Pulmonary artery endothelial cell (primary cell): ENCODE results near the gene TRPM2. TPM values are rescaled to one million over a fixed set of nuclear protein-coding genes. Genes with fewer than 3 reads are reported as not detected.

Experiments used
- DNase-seq: peaks from one replicate; pipeline ENCODE4 v3.0.0-alpha.2; 2011; ENCODE audit warnings: low read depth, low spot score
- total RNA-seq: library from RNA; depleted of rRNA; stranded (reverse); fragments of >200 nt; gene quantifications from 2 replicates; pipeline ENCODE4 v1.2.3, GENCODE V29; 2014

The TRPM2 gene
- total RNA-seq, 1 donor from 2014 or later, result not detected

GRCh38 chr21:44442266-44443125 is 89.1 kb downstream of the TRPM2 start:
- no peak for DNase-seq

- DNase-seq, result no peak
Observed at GRCh38 chr21:44443291-44443890, 90.0 kb downstream of the TRPM2 start.

- no peak for DNase-seq
Observed at GRCh38 chr21:44443891-44444285, 90.5 kb downstream of the TRPM2 start.

GRCh38 chr21:44444286-44444931 is 91.0 kb downstream of the TRPM2 start:
- no peak for DNase-seq

- no peak for DNase-seq
Observed at GRCh38 chr21:44445145-44445812, 91.9 kb downstream of the TRPM2 start.

- no peak for DNase-seq
Observed at GRCh38 chr21:44448651-44449131, 95.3 kb downstream of the TRPM2 start.

GRCh38 chr21:44449473-44450363 is 96.3 kb downstream of the TRPM2 start:
- DNase-seq, result no peak

- no peak for DNase-seq
Observed at GRCh38 chr21:44450402-44450801, 97.0 kb downstream of the TRPM2 start.

GRCh38 chr21:44450999-44451398 is 97.6 kb downstream of the TRPM2 start:
- DNase-seq, result no peak

GRCh38 chr21:44453120-44453519 is 99.7 kb downstream of the TRPM2 start:
- no peak for DNase-seq

GRCh38 chr21:44454058-44454457 is 100.6 kb downstream of the TRPM2 start:
- no peak for DNase-seq

- DNase-seq, result peak; percentile 54
Observed at GRCh38 chr21:44454747-44455523, 101.5 kb downstream of the TRPM2 start, which contains the start of gene LRRC3. TSS of gene LRRC3 (plus strand) at chr21:44455510. CDS start at chr21:44456645, 1,135 bp downstream.

GRCh38 chr21:44455524-44456213 is 102.2 kb downstream of the TRPM2 start:
- DNase-seq, result no peak

GRCh38 chr21:44456214-44456914 is 102.9 kb downstream of the TRPM2 start:
- no peak for DNase-seq

- no peak for DNase-seq
Observed at GRCh38 chr21:44456915-44457736, 103.7 kb downstream of the TRPM2 start.

GRCh38 chr21:44458971-44459711 is 105.7 kb downstream of the TRPM2 start:
- no peak for DNase-seq
